HCT116 (cell line): ENCODE measurements around the gene MBOAT7. TPM values are rescaled to one million over a fixed set of nuclear protein-coding genes. Genes with fewer than 3 reads are reported as not detected.

Experiments used
- ATAC-seq: fragments of 200-7000 bp; cut with Tn5 transposase; 2 replicates; pipeline ENCODE4 v1.9.1; 2020; ENCODE audit warnings: mild to moderate bottlenecking, moderate library complexity
- BruUV-seq: library from RNA; stranded (reverse); fragments of 400-500 nt; replicated peaks from 2 replicates; lab custom pipeline; 2021; lab: Mats Ljungman, UMichigan
- CTCF ChIA-PET: fragments of 300-600 bp; sonication (Branson Sonifier 250); formaldehyde crosslinking; loops from one replicate; lab custom pipeline; 2021; ENCODE audit warnings: antibody characterized with exemption; lab: Charles Lee
- POLR2A ChIA-PET: fragments of 300-600, 350-600 bp; sonication (Branson Sonifier 250); formaldehyde crosslinking; loops from one replicate; lab custom pipeline; 2021; ENCODE audit warnings: antibody characterized with exemption; lab: Charles Lee
- RAD21 ChIA-PET, 2 experiments: fragments of 300-600 bp; sonication (Branson Sonifier 250); formaldehyde crosslinking; loops; one replicate each; lab custom pipeline; 2023; ENCODE audit warnings: low total read pairs in 2 of 2; ENCODE audit not compliant: uncharacterized antibody in 2 of 2, unreplicated experiment in 2 of 2, low non-redundant PET in 1 of 2; lab: Charles Lee
- DNase-seq: peaks from one replicate; pipeline ENCODE4 v3.0.0-alpha.2; 2010; ENCODE audit warnings: low read depth, low spot score
- H2AFZ ChIP-seq: fragments of 200-600 bp; shearing (Covaris generic), sonication (generic); 2 replicates; pipeline ENCODE4 v1.6.1; 2017; ENCODE audit warnings: low read depth, mixed run types, mixed read lengths, antibody characterized with exemption, low read length; ENCODE audit not compliant: poor library complexity, severe bottlenecking
- H3K27ac ChIP-seq: 2 replicates; pipeline ENCODE4 v1.5.1; 2012; ENCODE audit warnings: low read depth, low read length
- H3K27me3 ChIP-seq: fragments of 200-600 bp; sonication (generic); 2 replicates; pipeline ENCODE4 v1.6.1; 2016; ENCODE audit warnings: mixed run types, low read length, mixed read lengths; ENCODE audit not compliant: insufficient read depth
- H3K36me3 ChIP-seq, 2 experiments: fragments of 200-500 bp in 1 of 2; fragments of 200-600 bp in 1 of 2; sonication (Bioruptor generic) in 1 of 2; sonication (generic) in 1 of 2; 2 replicates each; pipeline versions ENCODE4 v1.5.1 to v1.6.1; 2014 to 2016; ENCODE audit warnings: low read length in 2 of 2, inconsistent platforms in 1 of 2, mixed read lengths in 1 of 2, mixed run types in 1 of 2; ENCODE audit not compliant: insufficient read depth in 2 of 2, control insufficient read depth in 1 of 2
- H3K4me1 ChIP-seq, 2 experiments: fragments of 200-600 bp in 1 of 2; sonication (generic) in 1 of 2; 2 replicates each; pipeline versions ENCODE4 v1.5.1 to v1.6.1; 2012 to 2017; ENCODE audit warnings: low read length in 2 of 2, inconsistent platforms in 1 of 2, mild to moderate bottlenecking in 1 of 2, mixed read lengths in 1 of 2, mixed run types in 1 of 2, moderate library complexity in 1 of 2; ENCODE audit not compliant: insufficient read depth in 2 of 2, control insufficient read depth in 1 of 2
- H3K4me2 ChIP-seq: fragments of 200-600 bp; sonication (generic); 2 replicates; pipeline ENCODE4 v1.6.1; 2017; ENCODE audit warnings: mixed run types, low read length, mixed read lengths
- H3K4me3 ChIP-seq, 2 experiments: fragments of 200-600 bp in 1 of 2; sonication (generic) in 1 of 2; replicated peaks in 1 of 2; 2 replicates each; pipeline ENCODE4 v1.5.1; 2011 to 2016; ENCODE audit warnings: low read length in 2 of 2, control low read depth in 1 of 2, low read depth in 1 of 2, mild to moderate bottlenecking in 1 of 2, mixed read lengths in 1 of 2, mixed run types in 1 of 2
- H3K79me2 ChIP-seq: fragments of 200-600 bp; sonication (generic); 2 replicates; pipeline ENCODE4 v1.6.1; 2017; ENCODE audit warnings: mild to moderate bottlenecking, mixed run types, low read length, moderate library complexity, mixed read lengths; ENCODE audit not compliant: insufficient read depth
- H3K9ac ChIP-seq: fragments of 200-600 bp; sonication (generic); 2 replicates; pipeline ENCODE4 v1.6.1; 2016; ENCODE audit warnings: low read length, mixed read lengths
- H3K9me2 ChIP-seq: fragments of 200-600 bp; sonication (generic), shearing (Covaris generic); 2 replicates; pipeline ENCODE4 v1.6.1; 2017; ENCODE audit warnings: mixed run types, mild to moderate bottlenecking, moderate library complexity; ENCODE audit not compliant: insufficient read depth
- H3K9me3 ChIP-seq, 2 experiments: fragments of 200-500 bp in 1 of 2; fragments of 200-600 bp in 1 of 2; sonication (Bioruptor generic) in 1 of 2; sonication (generic) in 1 of 2; 2 replicates each; pipeline ENCODE4 v1.6.1; 2014 to 2017; ENCODE audit warnings: low read length in 2 of 2, mixed read lengths in 2 of 2, inconsistent platforms in 1 of 2, low read depth in 1 of 2, mild to moderate bottlenecking in 1 of 2, mixed run types in 1 of 2, moderate library complexity in 1 of 2; ENCODE audit not compliant: control insufficient read depth in 1 of 2, insufficient read depth in 1 of 2
- H4K20me1 ChIP-seq: fragments of 200-600 bp; sonication (generic), shearing (Covaris generic); 2 replicates; pipeline ENCODE4 v1.6.1; 2017; ENCODE audit warnings: mixed run types, mild to moderate bottlenecking, moderate library complexity; ENCODE audit not compliant: insufficient read depth
- EZH2 ChIP-seq: fragments of 200-600 bp; sonication (generic); IDR thresholded peaks from 2 replicates; pipeline ENCODE4 v1.6.1; 2017; ENCODE audit warnings: antibody characterized with exemption, mixed run types
- FOSL1 ChIP-seq: IDR thresholded peaks from 2 replicates; pipeline ENCODE4 v1.6.1; 2012; ENCODE audit warnings: low read depth
- POLR2AphosphoS5 ChIP-seq: IDR thresholded peaks from 2 replicates; pipeline ENCODE4 v1.6.1; 2011; ENCODE audit warnings: mild to moderate bottlenecking, low read depth, low read length, moderate library complexity
- intact Hi-C: fragments of 100-400 bp; cut with micrococcal nuclease; formaldehyde crosslinking; loops from 2 replicates; pipeline ENCODE4 v1.10.0; 2022
- total RNA-seq: library from RNA; stranded (reverse); gene quantifications from one replicate; pipeline ENCODE4 v1.2.1, GENCODE V29; 2021; ENCODE audit not compliant: unreplicated experiment
- TF ChIP-seq, protein P1 (sequence below), 3 experiments: fragments of 200-600 bp in 1 of 3; sonication (generic) in 1 of 3; IDR thresholded peaks in 2 of 3; conservative IDR thresholded peaks in 1 of 3; 2 replicates each; pipeline ENCODE4 v1.5.1; 2012 to 2017; ENCODE audit warnings: low read depth in 2 of 3, low read length in 2 of 3, antibody characterized with exemption in 1 of 3, borderline replicate concordance in 1 of 3, control low read depth in 1 of 3, mild to moderate bottlenecking in 1 of 3, mixed read lengths in 1 of 3, mixed run types in 1 of 3, moderate library complexity in 1 of 3; ENCODE audit not compliant: insufficient read depth in 1 of 3

The MBOAT7 gene
- total RNA-seq, 1 experiment from 2014 or later = 113 TPM

DNA sequence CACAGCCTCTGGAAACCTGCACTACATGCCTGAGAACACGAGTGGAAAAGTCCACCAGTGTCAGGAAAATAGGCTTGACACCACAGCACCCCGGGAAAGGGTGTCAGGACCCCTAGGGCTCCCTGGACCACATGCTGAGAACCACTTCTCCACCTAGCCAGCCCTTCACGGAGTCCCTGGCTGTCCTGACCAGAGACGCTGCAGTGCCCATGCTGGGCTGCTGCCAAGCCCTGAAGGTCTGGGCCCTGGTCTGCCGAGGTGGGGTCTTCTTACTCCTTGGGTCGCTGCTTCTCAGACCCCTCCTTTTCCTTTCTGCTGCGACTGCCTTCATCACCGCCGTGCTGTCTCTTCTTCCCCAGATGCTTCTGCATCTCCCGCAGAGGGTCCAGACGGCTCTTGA lies 32.9 kb downstream of the MBOAT7 start:
- no TSS peak for BruUV-seq
- no peaks in the 10 kb centered on the region for H3K9me3 ChIP-seq
- H3K9ac ChIP-seq = no peak overlapping the region
- ChIA-PET RAD21 (no interaction called here), CTCF (no interaction called here), POLR2A (interaction anchor here (1.1 to 1.6 kb wide), 2 partner anchors 19 to 41 kb away, joined by 3 to 4 read pairs; partner anchors contain the start of genes CNOT3, PRPF31 and TFPT)
- H3K4me2 ChIP-seq = no peak overlapping the region
- no peak overlapping the region for H2AFZ ChIP-seq
- no peak overlapping the region for H3K4me3 ChIP-seq
- H3K27me3 ChIP-seq = no peaks in the 10 kb centered on the region
- intact Hi-C loops = no loop called here
- peaks cover 47 to 51% of the 10 kb centered on the region in 2 experiments; a peak in 3 of 4 replicates for H3K36me3 ChIP-seq
- ATAC-seq (no peak), DNase-seq (no peak)
- H4K20me1 ChIP-seq = no peaks in the 10 kb centered on the region
- no peaks in the 10 kb centered on the region for H3K9me2 ChIP-seq
- H3K27ac ChIP-seq = no peak overlapping the region
- peaks cover 8% of the 10 kb centered on the region for H3K79me2 ChIP-seq
- TF ChIP-seq POLR2AphosphoS5 = peak; percentile 42
- no peak for TF ChIP-seq EZH2
- H3K4me1 ChIP-seq = peaks cover 16 to 26% of the 10 kb centered on the region in 2 experiments

DNA sequence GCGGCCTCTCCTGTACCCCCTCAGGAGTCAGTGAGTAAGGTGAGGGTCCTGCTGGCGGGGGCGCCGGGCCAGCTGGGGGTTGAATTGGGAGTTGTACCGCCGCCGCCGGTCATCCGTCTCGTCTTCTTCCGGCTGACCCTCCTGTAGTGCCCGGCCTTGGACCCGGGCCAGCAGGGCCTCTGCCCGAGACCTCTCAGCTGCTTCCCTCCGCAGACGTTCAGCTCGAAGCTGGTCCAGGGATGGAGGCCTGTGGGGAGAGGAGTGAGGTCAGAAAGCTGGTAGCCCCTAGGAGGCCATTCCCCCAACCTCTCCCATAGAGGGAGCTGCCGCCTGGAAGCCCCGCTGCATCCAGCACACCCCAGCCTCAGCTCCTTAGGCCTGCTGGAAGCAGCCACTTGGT lies 33.7 kb downstream of the MBOAT7 start:
- intact Hi-C loops = no loop called here

More for the DNA sequence above, 33.7 kb downstream of the MBOAT7 start:
- ChIA-PET RAD21 (interaction anchor here in 1 of 2 experiments (0.6 kb wide), 1 partner anchor 176 kb away, joined by 3 read pairs; no protein-coding TSS in a partner anchor), POLR2A (interaction anchor here (1.1 kb wide), 1 partner anchor 19 kb away, joined by 3 read pairs; the partner anchor contains the start of gene CNOT3)
- Histone ChIP-seq H3K9me2 (no peaks in the 10 kb centered on the region), H3K27me3 (no peaks in the 10 kb centered on the region), H3K36me3 (peaks cover 47 to 53% of the 10 kb centered on the region in 2 experiments; a peak in 3 of 4 replicates)
- no peak for TF ChIP-seq FOSL1
- TF ChIP-seq, protein P1, sequence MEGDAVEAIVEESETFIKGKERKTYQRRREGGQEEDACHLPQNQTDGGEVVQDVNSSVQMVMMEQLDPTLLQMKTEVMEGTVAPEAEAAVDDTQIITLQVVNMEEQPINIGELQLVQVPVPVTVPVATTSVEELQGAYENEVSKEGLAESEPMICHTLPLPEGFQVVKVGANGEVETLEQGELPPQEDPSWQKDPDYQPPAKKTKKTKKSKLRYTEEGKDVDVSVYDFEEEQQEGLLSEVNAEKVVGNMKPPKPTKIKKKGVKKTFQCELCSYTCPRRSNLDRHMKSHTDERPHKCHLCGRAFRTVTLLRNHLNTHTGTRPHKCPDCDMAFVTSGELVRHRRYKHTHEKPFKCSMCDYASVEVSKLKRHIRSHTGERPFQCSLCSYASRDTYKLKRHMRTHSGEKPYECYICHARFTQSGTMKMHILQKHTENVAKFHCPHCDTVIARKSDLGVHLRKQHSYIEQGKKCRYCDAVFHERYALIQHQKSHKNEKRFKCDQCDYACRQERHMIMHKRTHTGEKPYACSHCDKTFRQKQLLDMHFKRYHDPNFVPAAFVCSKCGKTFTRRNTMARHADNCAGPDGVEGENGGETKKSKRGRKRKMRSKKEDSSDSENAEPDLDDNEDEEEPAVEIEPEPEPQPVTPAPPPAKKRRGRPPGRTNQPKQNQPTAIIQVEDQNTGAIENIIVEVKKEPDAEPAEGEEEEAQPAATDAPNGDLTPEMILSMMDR (IDR thresholded peaks at IDR 0.05 in 2 of 3, conservative IDR thresholded peaks at IDR 0.05 in 1 of 3; ENCODE audit: borderline replicate concordance in 1 of 3, insufficient read depth in 1 of 3, low read depth in 2 of 3, low read length in 2 of 3) = peak in 1 of 3 experiments; percentile 17; a peak in 1 of 6 replicates
- TF ChIP-seq, all 23 proteins: peak for 1
- H2AFZ ChIP-seq = no peak overlapping the region
- DNase-seq = no peak
- H3K9ac ChIP-seq = no peak overlapping the region
- H3K4me3 ChIP-seq = no peak overlapping the region
- H3K79me2 ChIP-seq = peaks cover 8% of the 10 kb centered on the region
- H3K4me2 ChIP-seq = no peak overlapping the region
- H4K20me1 ChIP-seq = no peaks in the 10 kb centered on the region
- CTCF ChIA-PET = no interaction called here
- no peaks in the 10 kb centered on the region for H3K9me3 ChIP-seq
- no peak overlapping the region for H3K27ac ChIP-seq
- no TSS peak for BruUV-seq
- ATAC-seq = no peak
- H3K4me1 ChIP-seq = peaks cover 10 to 20% of the 10 kb centered on the region in 2 experiments
